ENCODE results near the gene WNT3.

- TF ChIP-seq POLR2A (IDR thresholded peaks at IDR 0.05) = no peak
- no peak for TF ChIP-seq CTCF (IDR thresholded peaks at IDR 0.05)
These were observed 41.5 kb upstream of the WNT3 start for GRCh38 chr17:46859996-46860395.

All from Peyer's patch (tissue), 4 donors.